Stimulated activated CD8-positive, alpha-beta memory T cell treated with anti-CD3 and anti-CD28 coated beads, Interleukin-7, amount 100 ng/mL, for 4 hours (primary cell): Measurements from ENCODE around the gene TMEM26.

Experiments used
- DNase-seq, 2 donors: peaks; one replicate each; pipeline ENCODE4 v3.0.0-alpha.2; 2020; ENCODE audit warnings: low read depth in 2 of 2

Gene TMEM26

DNA sequence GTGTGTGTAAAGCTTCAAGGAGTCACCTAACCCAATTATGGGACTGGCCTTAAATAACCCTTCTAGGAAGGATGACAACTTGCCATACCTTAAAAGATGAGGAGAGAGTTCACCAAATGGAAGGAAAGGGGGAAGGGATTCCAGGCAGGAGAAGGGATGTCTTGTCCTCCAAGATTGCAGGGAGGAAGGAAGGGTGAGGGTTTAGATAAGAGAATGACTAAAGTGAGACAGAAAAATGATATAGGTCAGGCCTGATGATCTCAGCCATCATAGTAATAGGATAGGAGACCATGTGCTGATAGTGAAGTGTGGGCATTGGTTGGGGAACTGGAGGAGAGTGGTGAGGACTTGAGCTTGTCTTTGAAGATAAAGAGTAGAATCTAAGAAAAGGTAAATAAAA is 7.7 kb upstream of the TMEM26 start:
- DNase-seq = no peak

GRCh38 chr10:61458031-61458430 is 4.8 kb upstream of the TMEM26 start:
- DNase-seq = no peak

- no peak for DNase-seq
These were observed 3.1 kb upstream of the TMEM26 start for GRCh38 chr10:61456095-61456789.

DNA sequence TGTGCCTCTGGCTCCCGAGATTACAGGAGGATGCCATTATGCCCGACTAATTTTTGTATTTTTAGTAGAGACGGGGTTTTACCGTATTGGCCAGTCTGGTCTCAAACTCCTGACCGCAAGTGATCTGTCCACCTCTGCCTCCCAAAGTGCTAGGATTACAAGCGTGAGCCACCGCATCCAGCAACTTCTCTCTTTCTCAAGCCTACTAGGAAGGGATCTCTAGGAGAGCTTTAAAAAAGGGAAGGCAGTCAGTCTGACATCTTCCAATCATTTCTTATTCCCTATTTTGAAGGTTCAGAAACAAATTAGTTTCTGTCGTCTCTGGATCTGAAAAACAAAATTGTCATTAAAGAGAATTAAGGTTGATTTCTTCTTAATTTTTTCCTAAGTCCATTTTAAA is 2.5 kb upstream of the TMEM26 start:
- no peak for DNase-seq

DNA sequence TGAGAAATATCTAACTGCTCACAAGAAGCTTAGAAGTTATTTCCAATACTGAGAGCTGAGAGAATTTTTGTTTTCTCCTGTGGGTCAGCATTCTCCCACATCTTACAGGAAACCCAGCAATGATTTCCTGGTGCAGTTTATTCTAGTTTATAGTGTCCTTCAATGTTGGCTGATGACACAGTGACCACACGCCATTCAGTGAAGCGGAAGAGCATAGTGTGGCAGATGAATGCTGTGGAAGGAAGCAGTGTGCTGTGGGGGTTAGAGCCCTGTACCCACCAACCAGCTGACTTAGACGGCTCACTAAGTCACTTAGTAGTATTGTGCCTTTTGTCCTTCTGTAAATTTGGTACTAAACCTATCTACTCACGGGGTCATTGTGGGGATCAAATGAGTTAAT is 1.4 kb upstream of the TMEM26 start:
- DNase-seq = no peak

GRCh38 chr10:61452151-61452651 is 980 bp downstream of the TMEM26 start:
- DNase-seq = no peak

- no peak for DNase-seq
These were observed 1.8 kb downstream of the TMEM26 start for GRCh38 chr10:61451357-61451756.

GRCh38 chr10:61448841-61449600 is 4.2 kb downstream of the TMEM26 start:
- DNase-seq = no peak

- DNase-seq = no peak
These were observed 5.1 kb downstream of the TMEM26 start for GRCh38 chr10:61448091-61448490.

- DNase-seq = no peak
These were observed 14.0 kb downstream of the TMEM26 start for GRCh38 chr10:61439058-61439609.

- DNase-seq = no peak
These were observed 14.8 kb downstream of the TMEM26 start for GRCh38 chr10:61438141-61438988.

DNA sequence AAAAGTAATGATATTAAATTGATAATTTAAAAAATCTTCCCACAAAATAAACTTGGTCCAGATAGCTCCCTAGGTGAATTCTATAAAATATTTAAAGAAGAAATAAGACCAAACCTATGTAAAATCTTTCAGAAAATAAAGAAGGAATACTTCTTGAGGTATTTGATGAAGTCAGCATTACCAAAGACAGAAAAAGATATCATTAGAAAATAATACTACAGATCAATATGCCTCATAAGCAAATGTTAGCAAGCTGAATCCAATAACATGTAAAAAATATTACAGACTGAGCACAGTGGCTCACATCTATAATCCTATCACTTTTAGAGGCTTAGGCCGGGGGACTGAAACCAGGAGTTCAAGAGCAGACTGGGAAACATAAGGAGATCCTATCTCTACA is 30.0 kb downstream of the TMEM26 start:
- DNase-seq = no peak

- no peak for DNase-seq
These were observed 35.5 kb downstream of the TMEM26 start for GRCh38 chr10:61417661-61418060.

GRCh38 chr10:61415824-61416223 is 37.4 kb downstream of the TMEM26 start:
- no peak for DNase-seq

- DNase-seq = no peak
These were observed 41.5 kb downstream of the TMEM26 start for GRCh38 chr10:61411706-61412105.

DNA sequence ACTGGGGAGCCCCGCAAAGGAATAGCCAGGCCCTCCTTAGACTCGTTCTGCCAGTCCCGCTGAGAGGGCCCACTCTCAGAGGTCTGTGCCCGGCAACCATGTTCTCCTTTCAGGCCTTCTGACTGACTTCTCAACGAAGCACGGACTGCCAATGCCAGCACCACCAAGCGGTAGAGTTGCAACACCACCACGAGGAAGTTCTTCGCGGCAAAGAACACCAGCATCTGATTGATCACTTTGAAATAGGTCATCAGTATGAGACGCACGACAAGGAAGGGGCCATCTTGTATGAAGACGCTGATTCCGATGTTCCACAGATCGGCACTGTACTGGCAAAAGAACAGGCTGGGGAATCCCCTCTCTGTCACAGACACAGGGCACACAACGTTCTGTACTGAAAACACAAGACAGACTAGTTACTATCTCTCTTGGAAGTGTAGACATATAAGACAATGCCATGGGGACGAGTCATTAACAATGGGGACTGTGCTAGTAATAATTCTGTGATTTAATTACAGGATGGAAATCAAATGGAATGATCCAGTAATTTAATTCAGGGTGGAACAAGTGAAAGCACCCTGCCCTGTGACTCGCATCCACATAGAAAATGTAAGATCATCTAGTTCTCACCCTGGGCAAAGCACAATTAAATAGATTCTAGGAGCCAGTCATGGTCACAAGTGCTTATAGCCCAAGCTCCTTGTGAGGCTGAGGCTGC is 42.7 kb downstream of the TMEM26 start:
- DNase-seq = no peak

GRCh38 chr10:61409157-61409556 is 44.0 kb downstream of the TMEM26 start:
- no peak for DNase-seq

GRCh38 chr10:61408105-61408504 is 45.1 kb downstream of the TMEM26 start:
- no peak for DNase-seq

DNA sequence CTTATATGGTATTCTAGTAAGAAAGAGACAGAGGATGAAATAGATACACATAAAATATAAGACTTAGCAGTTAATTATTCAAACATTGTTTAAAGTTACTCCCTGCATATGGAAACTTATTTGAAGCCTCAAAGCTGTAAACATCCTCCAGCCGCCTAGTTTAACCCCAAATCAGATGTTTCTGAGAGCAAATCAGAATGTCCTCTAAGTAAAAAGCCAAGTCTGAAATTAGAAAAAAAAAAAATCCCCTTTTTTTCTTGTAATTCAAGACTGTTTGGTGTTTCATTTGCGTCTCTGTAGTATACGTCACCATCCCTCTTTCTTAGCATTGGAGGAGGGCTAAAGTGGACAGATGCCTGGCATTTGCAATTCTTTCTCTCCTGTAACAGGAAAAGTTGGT is 46.4 kb downstream of the TMEM26 start:
- DNase-seq = no peak

- DNase-seq = no peak
These were observed 46.9 kb downstream of the TMEM26 start for GRCh38 chr10:61406242-61406641.

DNA sequence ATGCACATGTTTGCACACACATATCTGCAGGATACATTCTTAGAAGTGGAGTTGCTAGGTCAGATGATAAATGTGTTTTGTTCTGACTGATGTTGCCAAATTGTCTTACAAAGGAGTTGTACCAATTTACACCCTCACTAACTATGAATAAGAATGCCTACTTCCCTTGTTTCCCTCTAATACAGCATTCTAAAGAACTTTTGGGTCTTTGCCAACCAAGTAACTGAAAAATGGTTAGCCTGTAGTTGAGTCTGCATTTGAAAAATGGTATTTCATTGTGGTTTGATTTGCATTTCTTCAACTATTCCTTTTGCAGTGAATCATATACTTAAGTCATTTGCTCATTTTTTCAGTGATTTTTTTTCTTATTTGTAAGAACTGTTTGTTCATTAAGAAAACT is 48.4 kb downstream of the TMEM26 start:
- DNase-seq = no peak
